T-helper 1 cell treated with Interleukin-12 subunit alpha and Interleukin-12 subunit beta and Interleukin-4 antibody, amounts not matched to agents 30 μg/mL and 1 μg/mL, for 36 hours (primary cell): Measurements from ENCODE around the gene DEPDC4.
"Not testable (repeated sequence)": the region's sequence is repeated elsewhere in the genome, so short reads cannot be mapped to it uniquely, and the experiment has no call there.

Experiments used
- H3K27ac Mint-ChIP-seq: one replicate; pipeline ENCODE4 v1.8.0; 2021; ENCODE audit warnings: mild to moderate bottlenecking, mixed read lengths
- H3K27me3 Mint-ChIP-seq: one replicate; pipeline ENCODE4 v1.8.0; 2021; ENCODE audit warnings: low read depth, mixed read lengths
- H3K36me3 Mint-ChIP-seq: one replicate; pipeline ENCODE4 v1.8.0; 2021; ENCODE audit warnings: low read depth, mixed read lengths
- H3K4me1 Mint-ChIP-seq: one replicate; pipeline ENCODE4 v1.8.0; 2021; ENCODE audit warnings: low read depth, mixed read lengths
- H3K4me3 Mint-ChIP-seq: one replicate; pipeline ENCODE4 v1.8.0; 2021; ENCODE audit warnings: mild to moderate bottlenecking, moderate library complexity, mixed read lengths
- H3K9me3 Mint-ChIP-seq: one replicate; pipeline ENCODE4 v1.8.0; 2021; ENCODE audit warnings: mixed read lengths

DEPDC4 gene

DNA sequence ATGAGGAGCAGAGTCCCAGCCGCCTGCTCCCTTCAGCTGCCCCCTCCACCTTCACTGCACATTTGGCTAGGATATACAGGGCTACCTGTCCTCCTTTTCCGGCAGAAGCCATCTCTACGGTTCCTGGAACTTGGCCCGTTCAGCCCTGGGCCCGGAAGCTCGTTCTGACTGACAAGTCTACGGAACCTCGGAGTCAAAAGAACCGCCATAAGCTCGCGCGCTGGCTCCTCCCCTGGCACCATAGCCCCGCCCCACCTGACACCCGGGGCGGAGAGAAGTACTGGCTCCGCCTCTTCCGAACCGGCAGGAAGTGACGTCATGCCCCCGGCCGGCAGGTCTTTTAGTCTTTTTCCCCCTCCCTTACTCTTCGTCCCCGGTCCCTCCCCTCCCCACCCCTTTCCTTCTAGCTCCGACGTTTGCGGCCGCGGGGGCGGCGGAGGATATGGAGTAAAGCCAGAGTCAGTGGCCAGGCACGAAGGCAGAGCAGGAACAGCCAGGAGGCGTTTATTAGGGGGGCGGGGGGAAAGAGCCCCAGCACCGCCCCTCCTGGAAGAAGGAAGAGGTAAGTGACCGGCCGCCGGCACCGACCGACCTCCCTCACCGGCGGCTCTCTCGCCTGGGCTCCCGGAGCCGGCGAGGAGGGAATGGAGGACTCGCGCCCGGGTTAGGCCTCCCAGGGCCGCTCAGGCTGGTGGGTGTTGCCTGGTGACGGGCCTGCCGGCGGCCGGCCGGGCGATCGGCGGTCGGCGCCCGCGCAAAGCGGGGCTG is at the start of gene DEPDC4, which contains the start of gene SCYL2:
TSS of gene DEPDC4 (minus strand) at position 245 of the 768 bp plus-strand sequence. CDS start at position 242, 3 bp downstream.
TSS of gene SCYL2 (plus strand) at position 343 of the 768 bp plus-strand sequence. CDS start 15,794 bp downstream, outside the sequence.
- peak within 1 kb of the TSS; percentile 99 for H3K4me3 Mint-ChIP-seq
- no peaks in the 10 kb centered on the region for H3K27me3 Mint-ChIP-seq
- no peaks in the 10 kb centered on the region for H3K9me3 Mint-ChIP-seq
- H3K27ac Mint-ChIP-seq, result peak within 1 kb of the TSS; percentile 100
- H3K36me3 Mint-ChIP-seq, result peaks cover 3% of the 10 kb centered on the region
- H3K4me1 Mint-ChIP-seq, result peaks cover 17% of the 10 kb centered on the region

DNA sequence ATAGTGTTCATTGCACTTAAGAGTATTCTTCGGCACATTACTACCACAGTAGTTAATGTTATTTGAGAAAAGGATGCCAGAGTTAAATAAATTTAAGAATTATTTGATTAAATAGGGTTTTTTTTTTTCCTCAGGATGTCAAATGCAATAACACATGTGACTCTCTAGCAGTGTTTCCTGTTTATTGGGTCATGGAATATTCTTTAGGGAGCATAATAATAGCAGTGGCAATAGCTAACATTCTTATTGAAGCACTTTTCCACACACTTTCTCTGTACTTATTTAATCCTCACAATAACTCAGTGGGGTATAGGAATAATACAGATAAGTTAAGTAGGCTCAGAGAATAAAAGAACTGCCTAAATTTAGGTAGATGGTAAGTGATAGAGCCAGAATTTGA is 44.4 kb upstream of the DEPDC4 start:
- H3K27me3 Mint-ChIP-seq, result no peaks in the 10 kb centered on the region
- no peak overlapping the region for H3K27ac Mint-ChIP-seq
- no peak overlapping the region for H3K4me3 Mint-ChIP-seq
- peaks cover 23% of the 10 kb centered on the region for H3K36me3 Mint-ChIP-seq
- peaks cover 6% of the 10 kb centered on the region for H3K9me3 Mint-ChIP-seq
- no peaks in the 10 kb centered on the region for H3K4me1 Mint-ChIP-seq

DNA sequence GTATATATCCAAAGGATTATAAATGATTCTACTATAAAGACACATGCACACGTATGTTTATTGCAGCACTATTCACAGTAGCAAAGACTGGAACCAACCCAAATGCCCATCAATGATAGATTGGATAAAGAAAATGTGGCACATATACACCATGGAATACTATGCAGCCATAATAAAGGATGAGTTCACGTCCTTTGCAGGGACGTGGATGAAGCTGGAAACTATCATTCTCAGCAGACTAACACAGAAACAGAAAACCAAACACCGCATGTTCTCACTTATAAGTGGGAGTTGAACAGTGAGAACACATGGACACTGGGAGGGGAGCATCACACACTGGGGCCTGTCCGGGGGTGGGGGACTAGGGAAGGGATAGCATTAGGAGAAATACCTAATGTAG is 41.3 kb upstream of the DEPDC4 start:
- not testable (repeated sequence) for H3K27me3 Mint-ChIP-seq, H3K27ac Mint-ChIP-seq, H3K4me3 Mint-ChIP-seq, H3K4me1 Mint-ChIP-seq
- Mint-ChIP-seq H3K9me3 (peaks cover 22% of the 10 kb centered on the region), H3K36me3 (peaks cover 47% of the 10 kb centered on the region)

DNA sequence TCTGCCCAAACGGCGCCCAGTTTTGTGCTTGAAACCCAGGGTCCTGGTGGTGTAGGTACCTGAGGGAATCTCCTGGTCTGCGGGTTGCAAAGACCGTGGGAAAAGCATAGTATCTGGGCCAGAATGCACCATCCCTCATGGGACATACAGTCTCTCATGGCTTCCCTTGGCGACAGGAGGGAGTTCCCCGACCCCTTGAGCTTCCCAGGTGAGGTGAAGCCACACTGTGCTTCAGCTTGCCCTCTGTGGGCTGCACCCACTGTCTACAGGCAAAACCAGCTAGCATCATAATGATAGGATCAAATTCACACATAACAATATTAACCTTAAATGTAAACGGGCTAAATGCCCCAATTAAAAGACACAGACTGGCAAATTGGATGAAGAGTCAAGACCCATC is 37.5 kb upstream of the DEPDC4 start:
- H3K4me1 Mint-ChIP-seq, H3K27me3 Mint-ChIP-seq, H3K4me3 Mint-ChIP-seq, H3K27ac Mint-ChIP-seq: not testable (repeated sequence)
- H3K36me3 Mint-ChIP-seq, result peaks cover 76% of the 10 kb centered on the region
- H3K9me3 Mint-ChIP-seq, result peaks cover 54% of the 10 kb centered on the region

DNA sequence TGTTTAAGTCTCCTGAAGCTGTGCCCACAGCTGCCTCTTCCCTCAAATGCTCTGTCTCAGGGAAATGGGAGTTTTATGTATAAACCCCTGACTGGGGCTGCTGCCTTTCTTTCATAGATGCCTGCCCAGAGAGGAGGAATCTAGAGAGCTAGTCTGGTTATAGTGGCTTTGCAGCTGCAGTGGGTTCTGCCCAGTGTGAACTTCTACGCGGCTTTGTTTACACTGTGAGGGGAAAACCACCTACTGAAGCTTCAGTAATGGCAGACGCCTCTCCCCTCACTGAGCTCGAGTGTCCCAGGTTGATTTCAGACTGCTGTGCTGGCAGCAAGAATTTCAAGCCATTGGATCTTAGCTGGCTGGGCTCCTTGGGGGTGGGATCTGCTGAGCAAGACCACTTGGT is 37.0 kb upstream of the DEPDC4 start:
- no peaks in the 10 kb centered on the region for H3K4me1 Mint-ChIP-seq
- H3K36me3 Mint-ChIP-seq, result peaks cover 79% of the 10 kb centered on the region
- peaks cover 54% of the 10 kb centered on the region for H3K9me3 Mint-ChIP-seq
- H3K27ac Mint-ChIP-seq, result no peak overlapping the region
- H3K27me3 Mint-ChIP-seq, result no peaks in the 10 kb centered on the region
- H3K4me3 Mint-ChIP-seq, result no peak overlapping the region

DNA sequence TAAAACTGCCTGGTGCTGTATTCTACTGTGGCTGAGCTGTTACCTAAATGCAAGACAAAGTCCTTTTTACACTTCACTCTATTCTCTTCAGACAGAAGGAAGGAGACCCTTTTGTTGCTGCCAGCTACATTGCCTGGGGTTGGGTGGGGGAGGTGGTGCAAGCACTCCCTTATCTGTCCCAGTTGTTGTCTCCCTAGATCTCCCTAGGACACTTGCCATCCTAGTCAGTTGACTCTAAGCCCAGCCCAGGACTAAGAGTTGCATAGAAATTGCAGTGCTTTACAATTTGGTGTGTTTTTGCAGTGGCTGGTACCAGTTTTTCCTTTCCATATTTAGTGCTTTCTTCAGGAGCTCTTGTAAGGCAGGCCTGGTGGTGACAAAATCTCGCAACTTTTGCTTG is 35.2 kb upstream of the DEPDC4 start:
- no peak overlapping the region for H3K27ac Mint-ChIP-seq
- H3K36me3 Mint-ChIP-seq, result peaks cover 80% of the 10 kb centered on the region
- peaks cover 54% of the 10 kb centered on the region for H3K9me3 Mint-ChIP-seq
- H3K4me1 Mint-ChIP-seq, result no peaks in the 10 kb centered on the region
- no peak overlapping the region for H3K4me3 Mint-ChIP-seq
- H3K27me3 Mint-ChIP-seq, result no peaks in the 10 kb centered on the region

DNA sequence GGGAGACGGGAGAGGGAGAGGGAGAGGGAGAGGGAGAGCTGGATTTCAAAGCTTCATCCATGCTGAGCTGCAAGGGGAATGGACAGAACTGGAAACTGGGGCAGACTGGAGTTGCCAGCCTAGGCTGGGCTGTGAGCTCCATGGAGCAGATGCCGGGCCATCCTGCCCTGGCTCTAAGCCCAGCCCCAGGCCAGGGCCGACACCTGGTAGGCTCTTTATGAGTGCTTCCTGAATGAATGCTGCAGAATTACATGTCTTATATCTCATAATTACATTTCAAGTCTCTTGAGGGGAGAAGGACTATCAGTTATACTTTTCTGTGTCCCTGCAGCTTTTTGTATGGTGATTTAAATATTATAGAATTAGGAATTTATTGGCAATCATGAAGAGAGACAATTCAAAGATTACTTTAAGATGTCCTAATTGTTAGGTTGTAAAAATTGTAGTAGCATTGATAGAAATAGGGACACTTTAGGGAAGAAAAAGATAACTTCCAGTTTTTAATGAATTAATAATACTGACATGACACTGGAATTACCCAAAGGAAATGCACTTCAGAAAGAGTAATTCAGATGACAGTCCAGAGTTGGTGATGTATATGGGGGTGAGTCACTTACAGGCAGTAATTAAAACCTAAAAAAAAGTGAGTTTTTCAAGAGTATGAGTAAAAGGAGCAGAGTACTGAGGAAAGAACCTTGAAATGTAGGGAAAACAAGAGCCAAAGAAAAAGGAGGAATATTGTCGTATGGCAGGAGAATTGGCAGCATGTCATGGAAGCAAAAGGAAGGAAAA is 29.1 kb upstream of the DEPDC4 start:
- H3K36me3 Mint-ChIP-seq, result peaks cover 31% of the 10 kb centered on the region
- H3K27ac Mint-ChIP-seq, result no peak overlapping the region

DNA sequence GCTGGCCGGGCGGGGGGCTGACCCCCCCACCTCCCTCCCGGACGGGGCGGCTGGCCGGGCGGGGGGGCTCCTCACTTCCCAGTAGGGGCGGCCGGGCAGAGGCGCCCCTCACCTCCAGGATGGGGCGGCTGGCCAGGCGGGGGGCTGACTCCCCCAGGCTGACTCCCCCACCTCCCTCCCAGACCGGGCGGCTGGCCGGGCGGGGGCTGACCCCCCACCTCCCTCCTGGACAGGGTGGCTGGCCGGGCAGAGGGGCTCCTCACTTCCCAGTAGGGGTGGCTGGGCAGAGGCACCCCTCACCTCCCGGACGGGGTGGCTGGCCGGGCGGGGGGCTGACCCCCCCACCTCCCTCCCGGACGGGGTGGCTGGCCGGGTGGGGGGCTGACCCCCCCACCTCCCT is 27.5 kb upstream of the DEPDC4 start:
- H3K27me3 Mint-ChIP-seq, H3K9me3 Mint-ChIP-seq, H3K4me3 Mint-ChIP-seq, H3K4me1 Mint-ChIP-seq, H3K27ac Mint-ChIP-seq: not testable (repeated sequence)
- H3K36me3 Mint-ChIP-seq, result peaks cover 20% of the 10 kb centered on the region

More for the DNA sequence above, 29.1 kb upstream of the DEPDC4 start:
- Mint-ChIP-seq H3K4me1 (no peaks in the 10 kb centered on the region), H3K9me3 (peaks cover 10% of the 10 kb centered on the region), H3K4me3 (no peak overlapping the region), H3K27me3 (no peaks in the 10 kb centered on the region)

DNA sequence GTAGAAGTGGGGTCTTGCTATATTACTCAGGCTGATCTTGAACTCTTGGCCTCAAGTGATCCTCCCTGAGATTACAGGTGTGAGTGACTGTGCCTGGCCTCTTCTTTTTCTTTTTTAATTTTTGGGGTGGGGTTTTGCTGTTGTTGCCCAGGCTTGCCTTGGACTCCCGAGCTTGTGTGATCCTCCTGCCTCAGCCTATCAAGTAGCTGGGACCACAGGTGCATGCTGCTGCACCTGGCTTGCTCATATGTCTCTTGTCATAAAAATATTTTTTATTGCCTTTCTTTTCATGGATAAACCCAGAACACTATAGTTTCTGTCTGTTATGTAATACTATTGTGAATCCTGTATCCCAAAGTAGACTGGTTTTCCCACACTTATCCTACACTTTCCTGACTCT is 26.1 kb upstream of the DEPDC4 start:
- H3K27ac Mint-ChIP-seq, result no peak overlapping the region
- H3K4me3 Mint-ChIP-seq, result no peak overlapping the region
- peaks cover 12% of the 10 kb centered on the region for H3K36me3 Mint-ChIP-seq
- H3K27me3 Mint-ChIP-seq, result no peaks in the 10 kb centered on the region
- no peaks in the 10 kb centered on the region for H3K4me1 Mint-ChIP-seq
- no peaks in the 10 kb centered on the region for H3K9me3 Mint-ChIP-seq

DNA sequence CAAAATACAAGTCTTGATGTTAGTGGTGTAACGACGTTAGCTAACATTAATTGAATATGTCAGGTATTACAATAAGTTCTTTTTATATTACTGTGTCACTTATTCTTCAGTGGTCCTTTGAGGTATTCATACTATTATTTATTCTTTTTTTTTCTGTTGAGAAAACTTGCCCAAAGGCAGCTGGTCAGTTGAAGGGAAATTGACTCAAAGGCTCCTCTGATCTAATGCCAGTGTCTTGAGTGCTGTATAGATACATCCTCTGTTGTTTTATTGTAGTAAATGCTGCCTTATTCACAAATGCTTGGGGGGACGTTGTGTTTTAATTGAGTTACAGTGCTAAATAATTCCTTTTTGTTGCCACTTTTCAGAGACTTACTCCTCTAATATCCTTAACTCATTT is 23.1 kb upstream of the DEPDC4 start:
- Mint-ChIP-seq H3K9me3 (no peaks in the 10 kb centered on the region), H3K4me1 (no peaks in the 10 kb centered on the region), H3K36me3 (peaks cover 11% of the 10 kb centered on the region), H3K27me3 (no peaks in the 10 kb centered on the region), H3K4me3 (no peak overlapping the region), H3K27ac (no peak overlapping the region)

DNA sequence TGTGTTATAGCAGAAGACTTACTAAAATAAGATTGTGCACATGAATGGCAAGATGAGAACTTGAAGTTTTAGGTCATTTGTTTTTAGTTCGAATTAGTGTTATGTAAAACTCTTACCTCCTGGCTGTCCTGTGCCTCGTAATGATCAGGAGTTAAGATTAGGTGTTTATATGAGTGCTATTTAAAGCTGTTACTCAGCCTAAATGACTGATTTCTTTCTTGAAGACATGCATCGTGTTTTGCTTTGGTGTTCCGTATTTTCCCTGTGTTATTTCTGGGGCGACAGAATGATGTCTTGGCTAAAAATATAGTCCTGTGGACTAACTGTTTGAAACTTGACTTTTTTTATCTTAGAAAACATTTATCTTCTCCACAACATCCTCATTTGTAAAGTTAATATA is 22.2 kb upstream of the DEPDC4 start:
- H3K4me3 Mint-ChIP-seq, result no peak overlapping the region
- no peaks in the 10 kb centered on the region for H3K27me3 Mint-ChIP-seq
- peaks cover 11% of the 10 kb centered on the region for H3K36me3 Mint-ChIP-seq
- H3K27ac Mint-ChIP-seq, result no peak overlapping the region
- H3K9me3 Mint-ChIP-seq, result no peaks in the 10 kb centered on the region
- no peaks in the 10 kb centered on the region for H3K4me1 Mint-ChIP-seq

DNA sequence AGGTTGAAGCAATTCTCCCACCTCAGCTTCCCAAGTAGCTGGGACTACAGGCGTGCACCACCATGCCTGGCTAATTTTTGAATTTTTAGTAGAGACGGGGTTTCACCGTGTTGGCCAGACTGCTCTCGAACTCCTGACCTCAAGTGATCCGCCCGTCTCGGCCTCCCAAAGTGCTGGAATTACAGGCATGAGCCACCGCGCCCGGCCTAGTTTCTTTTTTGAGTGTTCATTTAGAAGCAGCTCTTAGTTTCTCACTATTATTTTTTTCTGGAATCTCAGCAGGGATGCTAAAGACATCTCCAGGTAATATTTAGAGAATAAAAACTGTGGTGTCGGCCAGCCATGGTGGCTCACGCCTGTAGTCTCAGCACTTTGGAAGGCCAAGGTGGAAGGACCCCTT is 17.7 kb upstream of the DEPDC4 start:
- H3K27me3 Mint-ChIP-seq, H3K4me3 Mint-ChIP-seq, H3K27ac Mint-ChIP-seq, H3K36me3 Mint-ChIP-seq, H3K9me3 Mint-ChIP-seq, H3K4me1 Mint-ChIP-seq: not testable (repeated sequence)

DNA sequence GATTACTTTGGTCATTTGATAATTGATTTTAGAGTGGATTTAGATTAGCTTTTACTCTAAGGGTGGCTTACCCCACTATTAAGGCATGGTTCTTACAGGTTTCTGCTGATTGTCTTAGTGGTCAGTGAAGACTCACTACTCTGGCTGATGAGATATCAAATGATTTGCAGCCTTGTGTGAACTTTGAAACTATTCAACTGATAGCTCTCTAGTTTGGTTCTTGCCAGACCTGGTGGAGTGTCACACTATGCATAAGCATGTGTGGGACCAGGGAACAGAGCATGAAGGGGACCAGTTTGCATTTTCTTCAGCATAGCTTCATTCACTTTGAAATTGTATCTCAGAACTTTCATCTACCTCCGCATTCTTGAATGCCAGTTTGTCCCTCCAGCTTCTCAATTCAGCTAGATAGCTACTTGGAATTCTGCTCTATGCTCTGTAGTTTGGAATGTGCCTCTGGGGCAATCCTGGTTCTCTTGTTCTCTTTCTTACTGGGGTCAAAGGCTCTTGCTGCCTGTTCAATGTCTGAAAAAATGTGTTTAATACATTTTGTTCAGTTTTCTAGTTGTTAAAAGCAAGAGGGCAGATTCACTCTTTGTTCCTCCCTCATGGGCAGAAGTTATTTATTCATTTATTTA is 12.8 kb upstream of the DEPDC4 start:
- Mint-ChIP-seq H3K27ac (no peak overlapping the region), H3K4me1 (peaks cover 13% of the 10 kb centered on the region), H3K4me3 (no peak overlapping the region)

DNA sequence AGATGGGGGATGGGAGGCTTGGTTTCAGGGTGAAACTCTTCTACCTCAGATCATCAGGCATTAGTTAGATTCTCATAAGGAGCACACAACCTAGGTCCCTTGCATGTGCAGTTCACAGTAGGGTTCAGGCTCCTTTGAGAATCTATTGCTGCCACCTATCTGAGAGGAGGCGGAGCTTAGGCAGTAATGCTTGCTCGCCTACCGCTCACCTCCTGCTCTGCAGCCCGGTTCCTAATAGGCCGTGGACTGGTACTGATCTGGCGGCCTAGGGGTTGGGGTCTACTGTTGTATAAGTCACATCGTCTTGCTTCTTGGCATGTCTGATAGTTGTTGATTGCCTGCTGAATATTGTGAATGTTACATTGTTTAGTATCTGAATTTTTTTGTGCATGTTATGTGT is 12.3 kb upstream of the DEPDC4 start:
- peaks cover 13% of the 10 kb centered on the region for H3K4me1 Mint-ChIP-seq
- no peaks in the 10 kb centered on the region for H3K9me3 Mint-ChIP-seq
- H3K27me3 Mint-ChIP-seq, result no peaks in the 10 kb centered on the region
- H3K4me3 Mint-ChIP-seq, result no peak overlapping the region
- H3K36me3 Mint-ChIP-seq, result peaks cover 5% of the 10 kb centered on the region
- no peak overlapping the region for H3K27ac Mint-ChIP-seq

More for the DNA sequence above, 12.8 kb upstream of the DEPDC4 start:
- no peaks in the 10 kb centered on the region for H3K27me3 Mint-ChIP-seq
- no peaks in the 10 kb centered on the region for H3K9me3 Mint-ChIP-seq
- H3K36me3 Mint-ChIP-seq, result peaks cover 5% of the 10 kb centered on the region

DNA sequence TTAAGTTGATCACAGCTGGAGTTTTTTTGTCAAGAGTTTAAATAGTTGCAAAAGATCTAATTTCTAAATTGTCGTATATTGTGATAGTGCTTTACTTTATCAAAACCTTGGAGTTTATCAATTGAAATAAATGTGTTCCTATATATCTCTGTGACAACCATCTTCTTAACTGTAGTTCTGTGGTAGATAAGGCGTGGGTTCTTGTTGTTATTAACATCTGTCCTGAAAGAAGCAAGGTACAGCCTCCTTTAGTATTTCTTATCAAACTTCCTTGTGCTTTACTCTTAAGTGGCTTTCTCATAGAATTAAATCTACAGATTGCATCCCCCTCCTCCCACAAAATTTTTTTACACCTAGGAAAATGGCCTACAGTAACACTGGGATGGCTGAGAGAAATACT is 7.4 kb upstream of the DEPDC4 start:
- peaks cover 7% of the 10 kb centered on the region for H3K36me3 Mint-ChIP-seq
- H3K4me3 Mint-ChIP-seq, result no peak overlapping the region
- no peak overlapping the region for H3K27ac Mint-ChIP-seq
- H3K9me3 Mint-ChIP-seq, result no peaks in the 10 kb centered on the region
- no peaks in the 10 kb centered on the region for H3K27me3 Mint-ChIP-seq
- H3K4me1 Mint-ChIP-seq, result peaks cover 18% of the 10 kb centered on the region
